Measurements from ENCODE around the gene DOCK10.

Gene DOCK10

GRCh38 chr2:224816816-224817215, 225.5 kb downstream of the DOCK10 start:
- DNase-seq: peak; percentile 84

- no peak for DNase-seq
Measured at GRCh38 chr2:224813578-224813977, 228.7 kb downstream of the DOCK10 start.

GRCh38 chr2:224807153-224807964, 234.9 kb downstream of the DOCK10 start:
- no peak for DNase-seq

GRCh38 chr2:224803930-224804329, 238.3 kb downstream of the DOCK10 start:
- no peak for DNase-seq

GRCh38 chr2:224802407-224802806, 239.9 kb downstream of the DOCK10 start:
- DNase-seq: no peak

- DNase-seq: no peak
Measured at GRCh38 chr2:224801360-224801759, 240.9 kb downstream of the DOCK10 start.

GRCh38 chr2:224799691-224800090, 242.6 kb downstream of the DOCK10 start:
- DNase-seq: no peak

- DNase-seq: no peak
Measured at GRCh38 chr2:224798180-224798579, 244.1 kb downstream of the DOCK10 start.

GRCh38 chr2:224796695-224797305, 245.5 kb downstream of the DOCK10 start:
- DNase-seq: no peak

GRCh38 chr2:224793946-224794345, 248.3 kb downstream of the DOCK10 start:
- no peak for DNase-seq

GRCh38 chr2:224786848-224787247, 255.4 kb downstream of the DOCK10 start:
- DNase-seq: no peak

GRCh38 chr2:224781400-224781799, 260.9 kb downstream of the DOCK10 start:
- DNase-seq: no peak

GRCh38 chr2:224780823-224781222, 261.4 kb downstream of the DOCK10 start:
- no peak for DNase-seq

- DNase-seq: no peak
Measured at GRCh38 chr2:224780106-224780505, 262.2 kb downstream of the DOCK10 start.

- peak; percentile 30 for DNase-seq
Measured at GRCh38 chr2:224778474-224778877, 263.8 kb downstream of the DOCK10 start.

GRCh38 chr2:224777559-224777930, 264.7 kb downstream of the DOCK10 start:
- DNase-seq: no peak

- no peak for DNase-seq
Measured at GRCh38 chr2:224776795-224777558, 265.3 kb downstream of the DOCK10 start.

- peak; percentile 11 for DNase-seq
Measured at GRCh38 chr2:224775647-224776046, 266.6 kb downstream of the DOCK10 start.

GRCh38 chr2:224774735-224775134, 267.5 kb downstream of the DOCK10 start:
- DNase-seq: no peak

- DNase-seq: no peak
Measured at GRCh38 chr2:224772494-224772893, 269.8 kb downstream of the DOCK10 start.

- no peak for DNase-seq
Measured at GRCh38 chr2:224769489-224769888, 272.8 kb downstream of the DOCK10 start.

- DNase-seq: no peak
Measured at GRCh38 chr2:224764565-224765236, 277.6 kb downstream of the DOCK10 start.

- DNase-seq: no peak
Measured at GRCh38 chr2:224757934-224758548, 284.2 kb downstream of the DOCK10 start.

Data from NCI-H226 (cell line).